T-helper 9 cell (primary cell): ENCODE data around the gene KL.

Experiments
- DNase-seq: peaks from one replicate; pipeline ENCODE4 v3.0.0-alpha.2; 2020

Gene KL

DNA sequence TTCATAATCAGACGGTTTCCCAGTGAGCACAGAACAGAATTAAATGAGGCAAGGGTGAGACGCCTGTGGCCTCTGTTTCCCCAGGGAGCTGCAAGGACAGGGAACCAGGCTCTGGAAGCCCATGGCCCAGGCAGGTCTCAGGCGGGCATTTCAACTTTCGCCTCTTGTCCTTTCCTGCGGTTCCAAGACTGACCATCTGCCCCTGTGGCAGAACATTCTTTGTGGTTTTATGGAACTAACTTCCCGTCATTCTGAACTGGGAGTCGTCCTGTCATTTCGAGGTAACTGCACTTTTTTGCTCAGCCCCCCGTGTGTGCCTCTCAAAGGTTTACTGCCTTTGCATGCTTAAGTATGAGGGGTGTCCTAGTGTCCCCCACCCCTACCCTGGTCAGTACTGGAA lies 70.9 kb downstream of the KL start:
- DNase-seq: no peak

DNA sequence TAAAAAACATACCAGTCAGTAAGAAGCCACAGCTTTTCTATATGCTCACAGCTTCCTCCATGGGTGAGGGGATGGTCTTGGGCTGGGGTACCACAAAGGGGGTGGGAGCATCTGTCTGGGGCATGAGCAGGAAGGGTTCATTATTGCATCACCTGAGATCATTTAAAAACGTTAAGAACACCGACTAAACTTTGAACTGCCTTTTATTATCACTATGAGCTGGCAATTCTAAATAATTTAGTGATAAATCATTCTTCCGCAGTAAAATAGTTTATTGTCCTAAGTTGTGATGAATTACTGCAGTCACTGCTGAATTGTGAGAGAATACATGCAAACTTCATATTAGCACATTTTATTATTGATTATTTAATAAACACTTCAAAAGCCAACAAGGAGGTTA lies 71.6 kb downstream of the KL start:
- DNase-seq: no peak

GRCh38 chr13:33089311-33089710 lies 73.1 kb downstream of the KL start:
- no peak for DNase-seq

DNA sequence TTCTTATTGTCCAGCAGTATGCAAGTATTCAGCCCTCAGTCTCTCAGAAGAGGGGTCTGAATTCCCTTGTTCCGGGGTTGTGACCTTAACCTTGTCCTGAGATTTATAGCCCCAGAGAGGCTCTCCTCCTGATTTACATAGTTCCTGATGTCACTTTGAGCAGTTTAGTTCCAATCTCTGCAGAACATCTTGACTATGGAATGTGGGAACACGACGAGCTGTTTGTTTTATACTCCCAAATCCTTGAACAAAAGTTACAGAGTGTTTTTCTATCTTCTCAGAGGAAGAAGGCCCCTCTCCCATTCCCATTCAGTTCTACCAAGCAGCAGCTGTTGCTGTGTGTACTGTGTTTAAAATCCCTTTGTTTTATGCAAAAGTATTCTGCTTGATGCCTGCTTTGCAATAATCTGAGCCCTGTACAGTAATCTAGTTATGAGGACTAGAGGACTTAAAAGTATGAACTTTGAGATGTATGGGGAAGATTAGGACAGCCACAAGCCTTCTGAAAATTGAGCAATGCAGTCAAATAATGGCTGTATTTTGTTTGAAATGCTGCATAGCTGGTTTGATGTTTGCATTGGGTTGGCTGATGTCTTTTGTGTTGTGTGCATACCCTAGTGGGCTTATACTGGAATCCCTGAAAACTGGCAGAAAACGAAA lies 74.7 kb downstream of the KL start:
- DNase-seq: no peak

GRCh38 chr13:33091415-33091774 lies 75.2 kb downstream of the KL start:
- DNase-seq: no peak

DNA sequence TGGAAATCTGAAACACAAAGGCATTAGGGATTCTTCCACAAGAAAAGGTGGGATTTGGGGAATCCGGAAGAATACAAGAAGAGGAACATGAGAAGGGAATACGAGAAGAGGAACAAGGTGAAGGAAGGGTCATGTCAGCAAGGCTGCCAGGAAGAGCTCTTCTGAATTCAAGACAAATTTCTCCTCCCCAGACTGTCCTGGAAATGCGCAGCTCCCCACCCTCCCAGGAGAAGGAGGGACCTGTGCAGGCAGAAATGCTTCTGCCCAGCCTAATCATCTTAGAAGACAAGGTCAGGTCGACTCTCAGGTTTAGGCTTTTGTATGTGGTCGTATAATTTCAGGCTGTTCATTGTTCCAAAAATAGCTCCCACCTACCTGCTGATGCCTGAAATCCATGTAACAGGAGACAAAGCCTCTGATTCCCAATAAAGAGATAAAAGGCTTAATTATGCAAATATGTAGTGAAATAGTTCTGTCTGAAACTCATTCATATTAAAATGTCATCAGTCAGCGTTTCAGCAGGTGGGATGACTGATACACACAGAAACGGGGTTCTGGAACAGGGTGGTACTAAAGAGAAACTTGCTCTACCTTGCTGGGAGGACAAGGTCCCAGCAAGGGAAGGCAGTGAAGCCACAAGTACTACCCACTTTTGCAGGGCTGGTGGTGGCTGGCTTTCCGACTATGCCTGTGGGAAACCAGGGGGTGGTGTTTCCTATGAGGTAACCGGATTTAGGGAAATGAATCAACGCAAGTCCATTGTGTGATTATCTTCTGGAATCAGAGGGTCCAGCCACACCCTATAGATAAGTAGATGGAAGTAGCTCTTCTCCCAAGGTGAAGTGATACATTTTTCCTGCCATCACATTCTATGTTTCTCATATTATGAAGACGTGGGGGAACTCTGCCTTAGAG lies 76.1 kb downstream of the KL start:
- DNase-seq: no peak

DNA sequence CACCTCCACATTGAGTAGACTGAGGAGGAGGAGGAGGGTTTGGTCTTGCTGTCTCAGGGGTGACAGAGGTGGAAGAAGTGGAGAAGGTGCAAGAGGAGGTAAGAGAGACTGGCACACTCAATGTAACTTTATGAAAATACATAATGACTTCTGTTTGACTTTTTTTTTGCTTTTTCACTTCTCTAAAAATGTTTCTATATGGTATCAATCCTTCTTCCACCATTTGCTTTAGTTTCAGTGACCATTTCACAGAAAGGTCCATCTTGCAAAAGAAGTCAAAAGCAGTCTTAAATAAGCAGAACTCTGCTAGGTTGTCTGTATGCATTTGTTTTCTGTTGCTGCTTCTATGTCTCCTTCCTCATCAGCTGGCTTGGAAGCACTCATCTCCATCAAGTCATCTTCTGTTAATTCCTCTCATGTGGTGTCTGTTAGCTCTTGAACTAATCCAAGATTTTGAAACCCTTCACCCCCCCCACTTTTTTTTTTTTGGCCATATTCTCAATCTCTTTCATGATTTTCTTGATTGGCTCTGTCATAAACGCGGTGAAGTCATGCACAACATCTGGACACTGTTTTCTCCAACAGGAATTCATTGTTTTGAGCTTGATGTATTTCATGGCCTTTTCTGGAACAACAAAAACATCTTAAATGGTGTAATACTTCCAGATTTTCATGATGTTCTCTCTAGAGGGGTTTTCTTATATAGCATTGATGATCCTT lies 80.8 kb downstream of the KL start:
- no peak for DNase-seq

- DNase-seq: no peak
These were observed 83.6 kb downstream of the KL start for GRCh38 chr13:33099860-33100259.

DNA sequence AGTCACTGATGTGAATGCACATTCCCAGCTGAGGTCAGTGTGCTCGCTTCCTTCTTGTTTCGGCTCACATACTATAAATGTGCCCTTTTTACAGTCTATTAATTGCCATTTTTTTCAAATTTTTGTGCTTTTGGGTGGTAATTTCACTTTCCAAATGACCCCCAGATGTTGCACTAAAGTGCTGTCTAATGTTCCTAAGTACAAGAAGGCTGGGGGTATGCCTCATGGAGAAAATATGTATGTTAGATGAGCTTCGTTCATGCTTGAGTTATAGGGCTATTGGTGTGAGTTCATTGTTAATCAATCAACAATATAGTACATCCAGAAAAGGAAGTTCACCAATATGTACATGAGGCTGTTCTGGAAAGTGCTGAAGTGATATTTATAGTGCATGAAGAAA lies 84.7 kb downstream of the KL start:
- no peak for DNase-seq

GRCh38 chr13:33101835-33102234 lies 85.6 kb downstream of the KL start:
- DNase-seq: no peak

DNA sequence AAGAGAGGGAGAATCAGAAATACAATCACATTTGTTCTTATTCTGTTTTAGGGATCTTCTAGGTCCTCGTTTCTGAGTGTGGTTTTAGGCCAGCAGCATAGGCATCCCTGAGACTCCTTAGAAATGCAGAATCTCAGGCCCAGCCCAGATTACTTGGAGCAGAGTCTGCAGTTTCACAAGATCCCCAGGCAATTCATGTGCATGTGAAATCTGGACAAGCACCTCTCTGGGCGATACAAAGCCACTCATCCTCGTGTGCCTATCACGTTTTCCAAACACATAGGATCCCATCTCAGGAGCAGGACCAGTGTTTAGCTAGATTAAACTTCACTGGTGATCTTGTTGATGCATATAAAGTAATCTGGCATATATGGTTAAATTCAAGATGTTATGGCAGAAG lies 87.2 kb downstream of the KL start:
- DNase-seq: no peak

DNA sequence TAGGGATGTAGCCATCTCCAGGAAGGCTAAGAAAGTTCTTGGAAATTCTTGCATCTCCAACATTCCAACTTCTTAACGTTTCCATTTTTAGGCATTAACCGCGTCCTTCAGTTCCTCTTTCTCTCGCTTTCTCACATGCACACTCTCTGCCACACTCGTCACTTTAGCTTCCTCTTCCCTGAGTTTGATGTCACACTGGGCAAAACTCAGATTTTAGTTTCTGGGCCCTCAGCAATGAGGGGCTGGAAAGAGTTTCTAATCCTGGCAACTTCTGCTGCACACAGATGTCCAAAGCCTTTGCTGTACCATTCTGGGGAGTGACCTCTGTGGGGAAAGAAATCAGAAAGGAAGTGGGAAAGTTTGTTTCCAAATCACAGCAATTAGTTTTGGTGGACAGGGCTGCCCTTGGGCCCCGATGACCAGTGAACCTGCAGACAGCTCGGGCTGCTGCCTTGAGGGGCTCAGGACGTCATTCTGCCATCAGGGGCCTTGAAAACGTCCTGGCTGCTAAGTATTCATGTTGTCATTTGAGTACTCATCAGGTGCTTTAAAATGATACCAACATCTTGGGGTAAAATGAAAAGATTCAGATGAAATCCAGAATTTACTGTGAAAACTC lies 89.3 kb downstream of the KL start:
- DNase-seq: no peak

DNA sequence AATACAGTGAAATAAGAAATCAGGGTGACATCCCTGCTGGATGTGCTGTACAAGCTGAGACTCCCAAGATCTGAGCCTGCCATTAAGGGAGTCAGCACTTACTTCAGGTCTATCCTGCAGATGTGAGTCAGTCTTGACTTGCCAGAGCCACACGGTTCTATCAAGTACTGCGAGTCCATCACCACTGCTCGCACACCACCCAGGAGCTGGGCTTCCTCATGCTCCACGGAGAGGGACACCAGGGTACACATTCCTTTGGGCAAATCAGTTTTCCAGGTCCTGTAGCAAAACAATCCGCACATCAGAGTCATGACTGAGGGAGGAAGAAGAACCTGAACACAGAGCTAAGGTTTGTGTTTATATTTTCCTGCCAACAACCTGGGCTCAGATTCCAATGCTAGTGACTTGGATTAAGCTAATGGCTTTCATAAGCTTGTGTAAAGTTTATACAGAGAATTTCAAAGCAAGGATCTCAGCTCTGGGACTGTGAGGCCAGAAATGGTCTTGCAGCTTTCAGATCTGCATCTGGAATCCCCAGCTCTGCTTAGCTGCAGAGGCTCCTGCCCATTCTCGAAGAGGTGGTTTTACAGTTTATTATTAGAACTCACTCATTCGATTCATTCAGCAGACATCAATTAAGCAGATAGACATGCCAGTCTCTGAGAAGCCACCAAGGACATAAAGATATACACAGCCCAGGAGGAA lies 90.6 kb downstream of the KL start:
- no peak for DNase-seq

DNA sequence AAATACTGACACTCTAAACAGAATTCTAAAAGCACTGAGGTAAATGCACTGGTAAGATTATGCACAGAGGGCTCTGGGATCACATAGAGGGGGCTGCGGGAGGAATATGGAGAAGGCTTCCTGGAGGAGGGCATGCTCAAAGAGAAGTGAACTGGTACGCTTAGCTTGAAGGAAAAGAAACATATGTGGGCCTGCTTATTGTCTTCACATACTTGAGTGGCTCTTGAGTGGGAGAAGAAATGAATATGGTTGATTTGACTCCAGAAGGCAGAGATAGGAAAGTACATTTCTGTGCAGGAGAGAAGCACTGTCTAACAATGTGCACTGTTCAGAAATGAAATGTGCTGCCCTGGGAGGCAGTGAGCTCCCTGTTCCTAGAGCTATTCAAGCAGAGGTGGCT lies 91.1 kb downstream of the KL start:
- DNase-seq: no peak

- DNase-seq: no peak
These were observed 92.4 kb downstream of the KL start for GRCh38 chr13:33108620-33109019.

DNA sequence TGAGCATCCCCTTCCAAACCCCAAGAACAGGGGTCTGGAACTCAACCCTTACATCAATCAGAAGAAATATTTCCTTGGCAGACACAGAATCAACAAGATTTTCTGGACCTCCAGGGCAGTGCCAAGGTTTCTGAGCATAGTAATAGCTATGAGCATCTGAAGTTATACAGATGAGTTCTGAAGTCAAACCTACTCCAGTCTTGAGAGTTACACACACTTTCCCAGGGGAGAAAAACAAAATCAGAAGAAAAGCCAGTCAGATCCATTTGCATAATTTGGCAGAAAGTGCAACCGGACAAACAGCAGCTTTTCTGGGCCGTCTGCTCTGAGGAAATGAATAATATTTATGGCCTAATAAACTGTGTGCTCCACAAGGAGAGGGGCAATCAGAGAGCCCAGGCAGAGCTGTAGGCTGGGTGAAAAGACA lies 93.1 kb downstream of the KL start:
- DNase-seq: no peak

GRCh38 chr13:33109801-33110200 lies 93.6 kb downstream of the KL start:
- DNase-seq: no peak

DNA sequence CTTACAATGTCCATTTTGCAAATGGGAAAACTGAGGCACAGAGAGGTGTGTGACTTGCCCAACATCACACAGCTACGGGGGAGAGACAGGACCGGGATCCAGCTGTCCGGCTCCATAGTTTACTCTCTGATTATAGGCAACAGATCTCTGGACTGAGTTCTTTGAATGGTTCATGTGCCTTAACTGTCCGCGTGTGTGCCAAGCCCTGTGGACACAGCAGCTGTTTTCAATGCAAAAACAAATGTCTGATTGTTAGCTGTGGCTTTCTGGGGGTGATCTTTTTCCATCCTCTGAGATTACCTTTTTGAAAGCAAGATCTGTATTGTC lies 94.1 kb downstream of the KL start:
- DNase-seq: no peak

- no peak for DNase-seq
These were observed 94.6 kb downstream of the KL start for GRCh38 chr13:33110713-33111413.

DNA sequence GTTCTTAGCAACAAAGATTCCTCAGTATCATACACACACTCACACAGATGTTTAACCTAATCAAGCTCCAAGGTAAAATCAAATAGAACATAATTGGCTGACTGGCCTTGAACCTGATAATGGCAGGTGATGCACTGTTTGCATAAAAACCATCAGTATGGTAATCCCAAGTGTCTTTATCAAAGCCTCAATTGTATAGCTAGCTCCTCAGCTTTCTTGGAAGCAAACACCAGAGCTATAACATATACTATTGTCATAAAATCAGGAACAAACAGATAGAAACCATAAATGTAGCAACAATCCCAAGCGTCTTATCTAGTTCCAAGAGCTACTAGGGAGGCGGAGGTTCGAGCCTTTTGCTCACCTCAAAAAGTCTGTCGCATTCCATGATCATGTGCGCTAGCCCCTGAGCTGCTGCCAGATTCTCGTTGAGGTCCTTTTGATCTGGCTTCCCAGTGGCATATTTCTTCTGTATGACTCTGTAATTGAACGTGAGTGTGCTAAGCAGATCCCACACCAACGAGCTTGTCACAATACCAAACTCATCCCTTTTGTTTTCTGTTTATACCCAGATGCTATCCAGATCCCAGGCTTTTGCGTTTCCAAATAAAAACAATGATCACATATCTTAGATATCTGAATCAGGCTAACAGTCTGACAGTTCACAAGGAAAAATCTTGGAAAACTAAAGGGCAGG lies 95.3 kb downstream of the KL start:
- no peak for DNase-seq

- no peak for DNase-seq
These were observed 96.5 kb downstream of the KL start for GRCh38 chr13:33112766-33113165.

DNA sequence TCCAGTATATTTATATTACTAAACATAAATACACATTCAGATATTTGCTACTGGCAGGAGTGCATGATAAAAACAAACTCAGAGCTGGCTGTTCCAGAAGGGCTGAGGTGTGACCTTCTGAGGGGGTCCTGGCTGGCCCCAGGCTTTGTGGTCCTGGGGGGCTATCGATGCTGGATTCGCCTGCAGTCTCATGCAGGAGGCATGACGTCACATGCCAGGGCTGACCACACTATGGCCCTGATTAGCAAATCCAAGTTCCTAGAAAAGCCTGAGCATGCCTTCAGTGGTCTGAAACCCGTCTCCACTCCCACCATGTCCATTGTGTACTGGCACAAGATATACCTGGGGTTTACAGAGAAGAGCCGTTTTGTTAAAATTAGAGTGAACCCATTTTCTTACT lies 97.9 kb downstream of the KL start:
- no peak for DNase-seq
